NCI-H128 (cell line): ENCODE measurements around the gene IRF3.
"Not testable (repeated sequence)": the region's sequence is repeated elsewhere in the genome, so short reads cannot be mapped to it uniquely, and the experiment has no call there.

Experiments used
- DNase-seq: peaks from one replicate; lab custom pipeline; 2025; ENCODE audit not compliant: unreplicated experiment; lab: John Stamatoyannopoulos, UW

The IRF3 gene

GRCh38 chr19:49626226-49626625 lies 39.4 kb downstream of the IRF3 start:
- no peak for DNase-seq

- no peak for DNase-seq
These were observed 40.4 kb downstream of the IRF3 start for GRCh38 chr19:49624967-49625910.

GRCh38 chr19:49617860-49618259 lies 47.8 kb downstream of the IRF3 start:
- DNase-seq = not testable (repeated sequence)

- DNase-seq = no peak
These were observed 48.7 kb downstream of the IRF3 start for GRCh38 chr19:49616945-49617344.

- DNase-seq = no peak
These were observed 49.1 kb downstream of the IRF3 start for GRCh38 chr19:49616532-49616931.

GRCh38 chr19:49615861-49616260 lies 49.8 kb downstream of the IRF3 start:
- no peak for DNase-seq

- no peak for DNase-seq
These were observed 51.4 kb downstream of the IRF3 start for GRCh38 chr19:49614096-49614833.

- DNase-seq = no peak
These were observed 52.3 kb downstream of the IRF3 start for GRCh38 chr19:49613374-49613773.
